GM12874 (cell line): ENCODE measurements around the gene BHLHE40.

Experiments
- CTCF ChIP-seq: IDR thresholded peaks from 2 replicates; pipeline ENCODE4 v1.5.1; 2011; ENCODE audit warnings: low read depth, mild to moderate bottlenecking, control low read depth, low read length, moderate library complexity; ENCODE audit not compliant: insufficient read depth

The BHLHE40 gene

GRCh38 chr3:4979428-4980228, at the start of gene BHLHE40:
Gene BHLHE40 (plus strand): TSS chr3:4979437. CDS start chr3:4979719, 282 bp downstream.
- TF ChIP-seq CTCF = no peak

- no peak for TF ChIP-seq CTCF
Measured at GRCh38 chr3:4930501-4930900, 48.7 kb upstream of the BHLHE40 start.

GRCh38 chr3:4934050-4934449, 45.2 kb upstream of the BHLHE40 start:
- TF ChIP-seq CTCF = no peak

GRCh38 chr3:4935347-4935746, 43.9 kb upstream of the BHLHE40 start:
- no peak for TF ChIP-seq CTCF

GRCh38 chr3:4936982-4937614, 42.1 kb upstream of the BHLHE40 start:
- no peak for TF ChIP-seq CTCF

- TF ChIP-seq CTCF = no peak
Measured at GRCh38 chr3:4938281-4938982, 40.8 kb upstream of the BHLHE40 start.

- TF ChIP-seq CTCF = no peak
Measured at GRCh38 chr3:4939276-4939675, 40.0 kb upstream of the BHLHE40 start.
